ENCODE results near the gene S100P.

GRCh38 chr4:6739920-6740319, 46.2 kb downstream of the S100P start:
- TF ChIP-seq POLR2A (IDR thresholded peaks at IDR 0.05) (no peak), CTCF (IDR thresholded peaks at IDR 0.05) (no peak), EP300 (IDR thresholded peaks at IDR 0.05) (no peak)

Data from gastroesophageal sphincter (tissue), 3 donors.